AG20443 (cell line): Measurements from ENCODE around the gene ETV7.

Experiments
- DNase-seq: peaks from one replicate; pipeline ENCODE4 v3.0.0; 2012; ENCODE audit warnings: low spot score, mixed read lengths

The ETV7 gene

GRCh38 chr6:36320475-36320874 lies 67.0 kb downstream of the ETV7 start:
- DNase-seq, result no peak

GRCh38 chr6:36319821-36320220 lies 67.6 kb downstream of the ETV7 start:
- DNase-seq, result no peak

GRCh38 chr6:36319436-36319762 lies 68.1 kb downstream of the ETV7 start:
- no peak for DNase-seq

- DNase-seq, result no peak
These were observed 68.6 kb downstream of the ETV7 start for GRCh38 chr6:36318690-36319435.

- DNase-seq, result no peak
These were observed 69.8 kb downstream of the ETV7 start for GRCh38 chr6:36317623-36318022.
